B cell (primary cell): Measurements from ENCODE around the gene ACAD10. TPM values are rescaled to one million over a fixed set of nuclear protein-coding genes. Genes with fewer than 3 reads are reported as not detected.

Experiments
- ATAC-seq: fragments of 200-7000 bp; cut with Tn5 transposase; one replicate; pipeline ENCODE4 v1.10.0; 2021; ENCODE audit warnings: low read depth, mild to moderate bottlenecking, moderate number of reproducible peaks, moderate library complexity
- CTCF ChIA-PET: fragments of 350-600 bp; sonication (Branson Sonifier 250); formaldehyde crosslinking; loops from one replicate; lab custom pipeline; 2021; ENCODE audit warnings: antibody characterized with exemption, inconsistent platforms; lab: Charles Lee
- POLR2A ChIA-PET: fragments of 350-600 bp; sonication (Branson Sonifier 250); formaldehyde crosslinking; loops from one replicate; lab custom pipeline; 2021; ENCODE audit warnings: antibody characterized with exemption; lab: Charles Lee
- DNase-seq: peaks from one replicate; pipeline ENCODE4 v3.0.0; 2013
- H2AFZ ChIP-seq: 2 replicates; pipeline ENCODE4 v1.6.1; 2012; ENCODE audit warnings: mild to moderate bottlenecking, low read depth, low read length; ENCODE audit not compliant: insufficient read depth, poor library complexity, severe bottlenecking
- H3K27ac ChIP-seq, 2 donors: 1 replicate in 1 of 2; 2 replicates in 1 of 2; pipeline ENCODE4 v1.5.1; 2012 to 2013; ENCODE audit warnings: low read length in 2 of 2, mild to moderate bottlenecking in 2 of 2, moderate library complexity in 1 of 2
- H3K27me3 ChIP-seq, 4 experiments: fragments of 200-600 bp in 1 of 4; sonication (generic) in 1 of 4; replicated peaks in 1 of 4; 1 replicate in 2 of 4; 2 replicates in 2 of 4; pipeline versions ENCODE4 v1.6.1 to v1.7.0; 2013 to 2016; ENCODE audit warnings: low read length in 3 of 4, mild to moderate bottlenecking in 2 of 4, mixed read lengths in 1 of 4, moderate library complexity in 1 of 4; ENCODE audit not compliant: insufficient read depth in 4 of 4, control insufficient read depth in 3 of 4; ENCODE audit errors: control extremely low read depth in 1 of 4
- H3K36me3 ChIP-seq, 2 experiments: replicated peaks in 1 of 2; 1 replicate in 1 of 2; 2 replicates in 1 of 2; pipeline versions ENCODE4 v1.6.1 to v1.7.1; 2013; ENCODE audit warnings: low read length in 1 of 2; ENCODE audit not compliant: insufficient read depth in 2 of 2, control insufficient read depth in 1 of 2; ENCODE audit errors: control extremely low read depth in 1 of 2, extremely low read depth in 1 of 2
- H3K4me1 ChIP-seq, 2 donors: fragments of 200-600 bp in 1 of 2; sonication (generic) in 1 of 2; 1 replicate in 1 of 2; 2 replicates in 1 of 2; pipeline versions ENCODE4 v1.5.1 to v1.6.1; 2013 to 2017; ENCODE audit warnings: low read length in 2 of 2; ENCODE audit not compliant: control insufficient read depth in 2 of 2, insufficient read depth in 2 of 2
- H3K4me2 ChIP-seq: replicated peaks from 2 replicates; pipeline ENCODE3; 2012; ENCODE audit warnings: mild to moderate bottlenecking, low read depth, low read length; ENCODE audit not compliant: poor library complexity, severe bottlenecking
- H3K4me3 ChIP-seq, 5 experiments: fragments of 200-600 bp in 1 of 5; sonication (generic) in 1 of 5; 1 replicate in 3 of 5; 2 replicates in 2 of 5; pipeline versions ENCODE4 v1.5.1 to v1.7.0; 2011 to 2016; ENCODE audit warnings: low read length in 4 of 5, mild to moderate bottlenecking in 4 of 5, low read depth in 2 of 5, control low read depth in 1 of 5, moderate library complexity in 1 of 5; ENCODE audit not compliant: insufficient read depth in 1 of 5; ENCODE audit errors: control extremely low read depth in 1 of 5, extremely low read depth in 1 of 5
- H3K79me2 ChIP-seq: fragments of 200-600 bp; sonication (generic); one replicate; pipeline ENCODE4 v1.6.0; 2016; ENCODE audit warnings: low read length; ENCODE audit not compliant: control insufficient read depth, insufficient read depth
- H3K9ac ChIP-seq: fragments of 200-600 bp; sonication (generic); 2 replicates; pipeline ENCODE4 v1.6.1; 2017; ENCODE audit warnings: mild to moderate bottlenecking, low read length, moderate library complexity
- H3K9me3 ChIP-seq, 3 donors: one replicate each; pipeline versions ENCODE4 v1.6.1 to v1.7.1; 2013; ENCODE audit warnings: low read length in 2 of 3; ENCODE audit not compliant: control insufficient read depth in 2 of 3, insufficient read depth in 1 of 3; ENCODE audit errors: control extremely low read depth in 1 of 3
- H4K20me1 ChIP-seq: 2 replicates; pipeline ENCODE4 v1.6.0; 2012; ENCODE audit warnings: mild to moderate bottlenecking, low read length; ENCODE audit not compliant: insufficient read depth, control insufficient read depth, poor library complexity, severe bottlenecking
- H3K27ac Mint-ChIP-seq: one replicate; pipeline ENCODE4 v1.8.0; 2021; ENCODE audit warnings: mixed read lengths
- H3K27me3 Mint-ChIP-seq: one replicate; pipeline ENCODE4 v1.8.0; 2021; ENCODE audit warnings: mixed read lengths
- H3K4me1 Mint-ChIP-seq: one replicate; pipeline ENCODE4 v1.8.0; 2021; ENCODE audit warnings: mixed read lengths
- H3K4me3 Mint-ChIP-seq: one replicate; pipeline ENCODE4 v1.8.0; 2021; ENCODE audit warnings: mixed read lengths
- H3K9me3 Mint-ChIP-seq: one replicate; pipeline ENCODE4 v1.8.0; 2022; ENCODE audit warnings: mixed read lengths; ENCODE audit not compliant: insufficient read depth
- EZH2 ChIP-seq: IDR thresholded peaks from 2 replicates; pipeline ENCODE4 v1.6.1; 2012; ENCODE audit warnings: borderline replicate concordance, low read depth, mild to moderate bottlenecking, moderate library complexity, low read length; ENCODE audit not compliant: insufficient read depth, poor library complexity, severe bottlenecking
- WGBS: methylation state at CpG from one replicate; pipeline ENCODE4 v1.1.5; 2013; ENCODE audit warnings: missing lambda C conversion rate; ENCODE audit not compliant: insufficient coverage; 5-methylcytosine and 5-hydroxymethylcytosine counted together
- intact Hi-C: fragments of 100-400 bp; cut with micrococcal nuclease; formaldehyde crosslinking; loops from one replicate; pipeline ENCODE4 v1.10.0; 2022
- polyA plus RNA-seq: library from polyadenylated mRNA; depleted of rRNA; stranded (reverse); fragments of >200 nt; gene quantifications from 2 replicates; pipeline ENCODE4 v1.2.3, GENCODE V29; 2012
- total RNA-seq, 2 donors: library from RNA; stranded (reverse); fragments of 120-200 nt in 1 of 2; gene quantifications; 1 replicate in 1 of 2; 2 replicates in 1 of 2; pipeline versions ENCODE4 v1.2.3 to v1.2.4, GENCODE V29; 2013 to 2022
- TF ChIP-seq, protein P1 (sequence below): fragments of 200-600 bp; IDR thresholded peaks from one replicate; pipeline ENCODE4 v1.8.0; 2022; ENCODE audit warnings: antibody characterized with exemption, mild to moderate bottlenecking

The ACAD10 gene
- total and polyA plus RNA-seq, 2 donors (not counting 1 experiment from before 2014, with no cell fraction given), result 38.1 to 48.6 TPM

- intact Hi-C loops, result no loop called here
- POLR2A ChIA-PET, result no interaction called here
- Histone ChIP-seq H3K79me2 (no peaks in the 10 kb centered on the region), H3K9me3 (no peaks in the 10 kb centered on the region), H3K27me3 (no peaks in the 10 kb centered on the region), H4K20me1 (no peaks in the 10 kb centered on the region), H3K36me3 (peaks cover 13 to 40% of the 10 kb centered on the region in 2 experiments), H3K27ac (no peak overlapping the region), H3K4me2 (no peak overlapping the region), H3K9ac (no peak overlapping the region), H3K4me3 (no peak overlapping the region), H2AFZ (no peak overlapping the region), H3K4me1 (no peaks in the 10 kb centered on the region)
- H3K4me3 Mint-ChIP-seq, result no peak overlapping the region
- DNase-seq (no peak), ATAC-seq (no peak)
- no peak overlapping the region for H3K27ac Mint-ChIP-seq
- H3K4me1 Mint-ChIP-seq, result peaks cover under 1% of the 10 kb centered on the region
- CTCF ChIA-PET, result no interaction called here
- no CpG with 5 or more reads among the region's 5 CpGs for WGBS
- no peaks in the 10 kb centered on the region for H3K27me3 Mint-ChIP-seq
- no peaks in the 10 kb centered on the region for H3K9me3 Mint-ChIP-seq
- no peak for TF ChIP-seq EZH2
- TF ChIP-seq, protein P1, sequence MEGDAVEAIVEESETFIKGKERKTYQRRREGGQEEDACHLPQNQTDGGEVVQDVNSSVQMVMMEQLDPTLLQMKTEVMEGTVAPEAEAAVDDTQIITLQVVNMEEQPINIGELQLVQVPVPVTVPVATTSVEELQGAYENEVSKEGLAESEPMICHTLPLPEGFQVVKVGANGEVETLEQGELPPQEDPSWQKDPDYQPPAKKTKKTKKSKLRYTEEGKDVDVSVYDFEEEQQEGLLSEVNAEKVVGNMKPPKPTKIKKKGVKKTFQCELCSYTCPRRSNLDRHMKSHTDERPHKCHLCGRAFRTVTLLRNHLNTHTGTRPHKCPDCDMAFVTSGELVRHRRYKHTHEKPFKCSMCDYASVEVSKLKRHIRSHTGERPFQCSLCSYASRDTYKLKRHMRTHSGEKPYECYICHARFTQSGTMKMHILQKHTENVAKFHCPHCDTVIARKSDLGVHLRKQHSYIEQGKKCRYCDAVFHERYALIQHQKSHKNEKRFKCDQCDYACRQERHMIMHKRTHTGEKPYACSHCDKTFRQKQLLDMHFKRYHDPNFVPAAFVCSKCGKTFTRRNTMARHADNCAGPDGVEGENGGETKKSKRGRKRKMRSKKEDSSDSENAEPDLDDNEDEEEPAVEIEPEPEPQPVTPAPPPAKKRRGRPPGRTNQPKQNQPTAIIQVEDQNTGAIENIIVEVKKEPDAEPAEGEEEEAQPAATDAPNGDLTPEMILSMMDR, result no peak
These were observed 45.3 kb upstream of the ACAD10 start for GRCh38 chr12:111640506-111640905.

- Mint-ChIP-seq H3K27me3 (no peaks in the 10 kb centered on the region), H3K4me1 (no peaks in the 10 kb centered on the region), H3K4me3 (no peak overlapping the region), H3K9me3 (no peaks in the 10 kb centered on the region), H3K27ac (no peak overlapping the region)
- no peak for ATAC-seq
- no peaks in the 10 kb centered on the region for H3K79me2 ChIP-seq
- DNase-seq, result no peak
- H3K36me3 ChIP-seq, result peaks cover 16 to 59% of the 10 kb centered on the region in 2 experiments
- no peak overlapping the region for H3K9ac ChIP-seq
- H3K27ac ChIP-seq, result no peak overlapping the region
- no peaks in the 10 kb centered on the region for H4K20me1 ChIP-seq
- ChIA-PET POLR2A (no interaction called here), CTCF (no interaction called here)
- no peaks in the 10 kb centered on the region for H3K9me3 ChIP-seq
- no peaks in the 10 kb centered on the region for H3K4me1 ChIP-seq
- intact Hi-C loops, result no loop called here
- TF ChIP-seq, protein P1, result no peak
- no peak for TF ChIP-seq EZH2
- WGBS, result 100% methylated on average over 1 of the region's 4 CpGs
- H3K4me2 ChIP-seq, result no peak overlapping the region
- no peak overlapping the region for H3K4me3 ChIP-seq
- no peaks in the 10 kb centered on the region for H3K27me3 ChIP-seq
- H2AFZ ChIP-seq, result no peak overlapping the region
These were observed 43.0 kb upstream of the ACAD10 start for GRCh38 chr12:111642681-111643426.
